Loucy (cell line): Measurements from ENCODE around the gene PAX5.

ENCODE experiments used
- EZH2phosphoT487 ChIP-seq: fragments of 200-600 bp; IDR thresholded peaks from 2 replicates; pipeline ENCODE4 v1.6.1; 2018; ENCODE audit warnings: antibody characterized with exemption, mild to moderate bottlenecking, moderate library complexity, borderline replicate concordance
- TF ChIP-seq, protein P1 (sequence below): fragments of 200-600 bp; sonication (generic); conservative IDR thresholded peaks from 2 replicates; pipeline ENCODE4 v1.5.1; 2014; ENCODE audit warnings: mild to moderate bottlenecking, antibody characterized with exemption, low read length

DNA sequence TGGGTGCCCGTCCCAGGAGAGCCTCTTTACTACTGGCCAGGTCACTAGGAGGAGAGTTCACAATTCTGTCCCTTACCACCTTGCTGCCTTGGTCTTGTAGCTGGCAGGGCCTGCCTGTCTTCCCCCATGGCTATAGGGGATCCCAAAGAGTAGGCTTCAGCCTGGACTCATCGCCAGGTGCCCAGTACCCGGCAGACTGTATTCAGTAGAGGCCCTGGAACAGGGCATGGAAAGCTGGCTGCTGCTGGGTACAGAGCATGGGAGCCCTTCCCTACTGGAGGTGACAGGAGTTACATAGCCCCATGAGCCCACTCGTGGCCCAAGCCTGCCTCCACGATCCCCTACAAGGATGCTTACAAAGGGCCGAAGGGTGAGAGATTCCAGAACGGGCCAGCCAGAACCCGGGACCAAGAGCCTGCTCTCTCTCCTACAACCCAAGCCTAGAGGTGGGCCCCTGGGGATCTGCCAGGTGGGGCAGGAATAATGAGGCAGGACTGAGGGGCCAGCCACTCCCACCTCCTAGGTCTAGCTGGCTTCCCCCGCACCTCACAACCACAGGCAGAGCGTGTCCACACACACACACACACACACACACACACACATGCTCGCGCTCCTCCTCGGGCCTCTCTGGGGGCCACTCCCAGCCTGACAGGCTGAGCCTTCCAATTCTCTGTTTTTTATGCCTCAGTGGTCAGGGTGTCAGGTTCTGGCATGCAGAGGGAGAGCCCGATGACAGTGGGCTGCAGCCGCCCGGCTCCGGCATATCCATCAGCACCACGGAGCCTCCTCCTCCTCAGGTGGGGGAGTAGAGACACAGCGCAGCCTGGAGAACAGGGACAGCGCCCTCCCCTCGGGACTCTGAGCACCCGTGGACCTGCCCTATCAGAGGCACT lies 186.0 kb downstream of the PAX5 start:
- TF ChIP-seq, protein P1, sequence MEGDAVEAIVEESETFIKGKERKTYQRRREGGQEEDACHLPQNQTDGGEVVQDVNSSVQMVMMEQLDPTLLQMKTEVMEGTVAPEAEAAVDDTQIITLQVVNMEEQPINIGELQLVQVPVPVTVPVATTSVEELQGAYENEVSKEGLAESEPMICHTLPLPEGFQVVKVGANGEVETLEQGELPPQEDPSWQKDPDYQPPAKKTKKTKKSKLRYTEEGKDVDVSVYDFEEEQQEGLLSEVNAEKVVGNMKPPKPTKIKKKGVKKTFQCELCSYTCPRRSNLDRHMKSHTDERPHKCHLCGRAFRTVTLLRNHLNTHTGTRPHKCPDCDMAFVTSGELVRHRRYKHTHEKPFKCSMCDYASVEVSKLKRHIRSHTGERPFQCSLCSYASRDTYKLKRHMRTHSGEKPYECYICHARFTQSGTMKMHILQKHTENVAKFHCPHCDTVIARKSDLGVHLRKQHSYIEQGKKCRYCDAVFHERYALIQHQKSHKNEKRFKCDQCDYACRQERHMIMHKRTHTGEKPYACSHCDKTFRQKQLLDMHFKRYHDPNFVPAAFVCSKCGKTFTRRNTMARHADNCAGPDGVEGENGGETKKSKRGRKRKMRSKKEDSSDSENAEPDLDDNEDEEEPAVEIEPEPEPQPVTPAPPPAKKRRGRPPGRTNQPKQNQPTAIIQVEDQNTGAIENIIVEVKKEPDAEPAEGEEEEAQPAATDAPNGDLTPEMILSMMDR: no peak
- TF ChIP-seq EZH2phosphoT487: no peak
